Measurements from ENCODE around the gene NTN3.
"Not testable (repeated sequence)": the region's sequence is repeated elsewhere in the genome, so short reads cannot be mapped to it uniquely, and the experiment has no call there.

NTN3 gene

DNA sequence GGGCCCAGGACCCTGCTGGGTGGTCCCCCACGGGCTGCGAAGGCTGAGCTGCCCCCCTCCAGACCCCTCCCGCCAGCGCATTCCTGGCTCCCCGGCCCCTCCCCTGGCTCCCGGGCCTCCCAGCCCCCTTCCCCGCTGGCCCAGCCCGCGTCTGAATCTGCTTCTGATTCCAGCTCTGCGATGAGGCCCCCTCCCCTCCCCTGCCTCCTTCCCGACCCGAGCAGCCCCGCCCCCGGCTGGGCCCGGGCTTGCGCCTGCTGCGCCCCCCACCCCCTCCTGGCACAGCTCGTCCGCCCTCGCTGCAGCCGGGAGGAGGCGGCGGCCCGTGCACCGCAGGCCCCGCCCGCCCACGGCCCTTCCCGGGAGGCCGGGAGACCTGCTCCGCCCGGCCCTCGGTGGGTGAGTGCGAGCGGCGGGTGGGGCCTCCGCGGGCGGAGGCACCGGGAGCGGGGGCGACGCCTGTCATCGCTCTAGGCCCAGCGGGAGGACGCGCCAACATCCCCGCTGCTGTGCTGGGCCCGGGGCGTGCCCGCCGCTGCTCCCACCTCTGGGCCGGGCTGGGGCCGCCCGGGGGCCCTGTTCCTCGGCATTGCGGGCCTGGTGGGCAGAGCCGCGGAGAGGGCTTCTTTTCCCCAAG, at the start of gene NTN3:
Gene NTN3, plus strand, starts transcription at position 282 of the 637 bp plus-strand sequence. CDS start 405 bp downstream, outside the sequence.
- DNase-seq (ENCODE audit: low spot score), result no peak

DNA sequence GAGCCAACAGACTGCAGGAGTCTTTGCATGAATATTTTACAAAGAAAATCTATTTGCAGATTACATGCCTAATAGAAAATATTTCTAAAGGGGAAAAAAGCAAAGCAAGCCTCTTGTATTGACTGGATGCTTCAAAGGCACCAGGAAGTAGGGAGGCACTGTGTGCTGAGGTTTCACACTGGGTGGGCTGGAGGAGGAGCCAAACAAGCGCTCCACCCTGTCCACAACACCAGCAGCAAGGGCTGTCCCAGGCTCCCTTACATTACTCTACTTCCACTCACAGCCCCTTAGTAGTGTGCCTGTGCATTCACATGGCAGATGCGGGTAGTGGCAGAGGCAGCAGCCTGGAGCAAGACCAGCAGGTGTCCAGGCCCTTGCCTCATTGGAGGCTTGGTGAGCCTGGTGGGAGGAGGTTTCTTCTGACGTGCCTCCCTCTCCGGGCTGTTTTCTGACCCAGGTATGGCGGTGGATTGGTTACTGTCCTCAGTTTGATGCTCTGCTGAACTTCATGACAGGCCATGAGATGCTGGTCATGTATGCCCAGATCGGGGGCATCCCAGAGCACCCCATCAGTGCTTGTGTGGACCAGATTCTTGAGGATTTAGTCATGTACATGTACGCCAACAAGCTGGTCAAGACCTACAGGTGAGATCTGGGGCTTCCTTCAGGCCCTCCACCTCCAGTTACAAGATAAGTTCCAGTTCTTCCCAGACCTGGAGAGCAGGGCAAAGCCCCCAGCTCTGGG, 48.8 kb upstream of the NTN3 start:
- DNase-seq (ENCODE audit: low spot score), result no peak

DNA sequence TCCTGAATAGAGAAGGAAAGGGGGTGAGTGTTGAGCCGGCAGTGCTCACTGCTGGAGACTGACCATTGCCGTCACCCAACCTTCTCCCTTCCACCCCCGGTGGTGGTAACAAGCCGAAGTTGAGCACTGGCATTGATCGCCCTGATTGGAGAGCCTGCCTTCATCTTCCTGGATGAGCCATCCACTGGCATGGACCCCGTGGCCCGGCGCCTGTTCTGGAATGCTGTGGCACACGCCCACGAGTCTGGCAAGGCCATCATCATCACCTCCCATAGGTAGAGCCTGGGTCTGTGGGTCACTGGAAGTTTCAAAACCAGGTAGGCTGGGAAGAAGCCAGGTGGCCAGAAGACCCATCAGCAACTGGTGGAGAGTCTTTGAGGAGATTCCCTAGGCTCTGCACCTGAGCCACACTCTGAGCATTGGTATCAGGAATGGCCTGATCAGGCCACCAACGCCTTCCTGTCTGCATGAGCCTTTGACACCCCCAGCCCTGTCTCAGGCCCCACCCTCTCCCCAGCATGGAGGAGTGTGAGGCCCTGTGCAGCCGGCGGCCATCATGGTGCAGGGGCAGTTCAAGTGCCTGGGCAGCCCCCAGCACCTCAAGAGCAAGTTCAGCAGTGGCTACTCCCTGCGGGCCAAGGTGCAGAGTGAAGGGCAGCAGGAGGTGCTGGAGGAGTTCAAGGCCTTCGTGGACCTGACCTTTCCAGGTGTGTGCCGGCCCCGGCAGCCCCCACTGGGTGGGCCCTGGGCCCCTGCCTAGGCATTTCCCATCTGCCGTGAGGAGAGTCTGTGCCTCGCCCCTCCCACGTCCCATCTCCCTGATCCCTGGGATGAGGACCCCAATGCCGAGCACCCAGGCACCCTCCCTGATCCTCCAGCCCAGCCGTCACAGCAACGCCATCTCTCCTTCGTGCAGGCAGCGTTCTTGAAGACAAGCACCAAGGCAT, 46.8 kb upstream of the NTN3 start:
- no peak for DNase-seq (ENCODE audit: low spot score)

DNA sequence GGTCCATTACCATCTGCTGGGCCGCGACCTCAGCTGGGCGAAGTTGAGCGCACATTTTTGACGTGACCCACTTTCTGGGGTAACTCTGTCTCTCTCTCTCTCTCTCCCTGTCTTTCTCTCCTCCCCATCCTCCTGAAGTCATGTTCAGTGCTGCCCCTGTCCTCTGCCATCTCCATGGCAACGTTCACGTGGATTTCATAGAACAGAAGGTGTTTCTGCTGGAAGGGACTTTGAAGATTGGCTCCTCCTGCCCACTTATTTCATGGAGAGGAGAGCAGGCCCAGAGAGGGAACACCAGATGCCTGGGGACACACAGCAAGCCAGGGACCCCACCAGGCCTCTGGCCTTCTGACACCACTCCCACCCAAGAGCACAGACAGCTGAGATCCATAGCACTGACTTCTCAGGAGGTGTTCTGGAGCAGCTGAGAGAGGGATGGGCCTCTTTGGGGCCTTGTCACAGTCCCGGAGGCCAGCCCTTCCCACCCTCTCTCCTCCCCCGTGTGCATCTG, 46.0 kb upstream of the NTN3 start:
- DNase-seq (ENCODE audit: low spot score), result no peak

DNA sequence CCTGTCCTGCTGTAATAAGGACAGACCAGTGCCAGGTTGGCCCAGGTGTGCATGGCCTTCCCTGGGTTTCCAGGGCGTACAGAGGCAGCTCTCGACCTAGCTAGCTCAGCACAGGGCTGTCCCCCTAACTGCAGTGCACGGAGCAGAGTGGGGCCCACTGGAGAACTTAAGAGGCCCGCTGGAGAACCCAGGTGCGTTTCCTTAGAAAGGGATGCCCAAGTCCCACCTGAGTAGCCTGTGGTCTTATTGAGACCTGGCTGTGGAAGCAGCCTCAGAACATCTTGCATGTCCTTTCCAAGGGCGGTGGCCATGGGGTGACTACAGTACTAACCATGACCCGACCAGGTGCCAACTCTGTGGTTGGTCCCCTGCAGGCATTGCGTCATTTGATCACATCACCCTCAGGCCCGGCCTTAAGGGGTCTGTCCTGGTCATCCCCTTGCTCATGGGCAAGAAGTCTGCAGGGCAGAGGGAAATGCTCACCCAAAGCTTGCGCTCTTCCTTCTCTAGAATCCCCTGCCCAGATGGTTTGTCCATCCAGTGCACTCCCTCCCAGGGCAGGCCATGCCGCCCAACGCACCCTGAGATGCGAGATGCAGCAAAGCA, 45.2 kb upstream of the NTN3 start:
- no peak for DNase-seq (ENCODE audit: low spot score)

DNA sequence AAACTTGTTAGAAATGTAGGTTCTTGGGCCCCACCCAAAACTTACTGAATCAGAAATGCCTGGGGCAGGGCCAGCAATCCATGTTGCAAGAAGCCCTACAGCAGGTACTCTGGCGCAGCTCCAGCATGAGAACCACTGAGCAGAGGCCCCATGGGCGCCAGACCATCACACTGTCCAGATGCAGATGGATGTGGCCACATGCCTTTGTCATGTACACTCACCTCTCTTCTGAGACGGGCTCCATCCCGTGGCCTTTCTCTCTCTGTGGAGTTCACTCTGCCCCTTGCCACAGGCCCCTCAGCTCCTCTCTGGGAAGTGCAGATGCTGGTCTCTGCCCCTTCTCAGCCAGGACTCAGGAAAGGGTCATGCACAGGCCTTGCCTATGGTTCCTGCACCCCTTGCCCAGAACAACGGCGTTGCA, 44.1 kb upstream of the NTN3 start:
- no peak for DNase-seq (ENCODE audit: low spot score)

DNA sequence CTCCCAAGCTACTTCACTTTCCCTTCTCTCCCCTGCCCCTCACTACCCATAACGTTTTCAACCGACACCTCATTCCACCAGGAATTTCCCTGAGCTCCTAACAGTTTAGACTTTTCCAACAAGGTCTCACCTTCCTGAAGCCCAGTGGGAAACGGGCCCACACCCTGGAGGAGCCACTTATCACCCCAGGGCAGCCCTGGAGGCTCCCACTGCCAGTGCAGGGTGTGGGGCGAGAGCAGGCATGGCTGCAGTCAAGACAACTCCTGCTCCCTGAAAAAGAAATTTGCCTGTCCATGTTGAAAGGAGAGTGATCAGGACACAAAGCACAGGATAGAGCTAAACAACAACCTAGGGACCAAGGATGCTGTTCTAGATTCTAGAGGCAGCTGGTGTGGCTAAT, 43.6 kb upstream of the NTN3 start:
- no peak for DNase-seq (ENCODE audit: low spot score)

DNA sequence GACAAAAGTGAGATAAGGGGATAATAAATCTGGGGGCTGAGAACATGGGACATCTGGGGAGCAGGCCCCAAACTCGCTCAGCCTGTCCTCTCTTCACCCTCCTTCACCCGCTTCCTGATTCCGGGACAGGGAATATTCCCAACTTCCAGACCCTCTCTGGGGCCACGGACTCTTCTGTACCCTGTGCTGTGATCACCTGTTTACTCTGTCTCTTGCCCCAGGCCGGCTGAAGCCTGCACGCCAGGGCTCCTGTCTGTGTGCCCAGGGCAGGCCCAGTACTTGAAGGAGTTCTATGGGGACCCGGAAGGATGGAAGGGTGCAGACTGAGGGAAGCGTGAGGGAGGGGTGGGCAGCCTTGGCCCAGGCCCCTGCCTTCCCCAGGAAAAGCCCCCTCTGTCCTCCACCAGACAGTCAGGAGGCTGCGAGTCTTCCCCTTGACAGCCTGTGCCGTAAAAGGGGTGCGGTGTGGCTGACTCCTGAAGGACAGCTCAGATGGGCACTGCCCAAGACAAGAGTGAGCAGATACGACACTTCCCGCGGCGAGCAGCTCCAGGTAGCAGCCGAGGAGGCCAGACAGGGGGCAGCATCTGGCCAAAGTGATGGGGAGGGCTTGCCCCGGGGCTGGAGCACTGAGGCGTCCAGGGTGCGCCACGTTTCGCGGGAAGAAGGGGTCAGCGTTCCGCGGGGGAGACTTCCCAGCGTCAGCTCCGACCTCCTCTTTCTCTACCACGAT, 42.9 kb upstream of the NTN3 start:
- no peak for DNase-seq (ENCODE audit: low spot score)

DNA sequence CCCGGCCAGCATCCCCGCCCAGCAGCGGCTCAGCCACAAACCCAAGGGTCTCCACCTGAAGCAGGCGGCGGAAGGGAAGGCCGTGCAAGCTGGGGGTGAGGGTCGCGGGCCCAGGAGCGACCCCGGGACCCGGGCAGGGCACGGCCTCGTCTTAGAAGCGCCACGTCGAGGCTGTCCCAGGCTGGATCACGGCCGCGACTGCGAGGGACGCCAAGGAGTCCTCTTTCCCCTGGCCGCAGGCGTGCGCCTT, 42.4 kb upstream of the NTN3 start:
- no peak for DNase-seq (ENCODE audit: low spot score)

DNA sequence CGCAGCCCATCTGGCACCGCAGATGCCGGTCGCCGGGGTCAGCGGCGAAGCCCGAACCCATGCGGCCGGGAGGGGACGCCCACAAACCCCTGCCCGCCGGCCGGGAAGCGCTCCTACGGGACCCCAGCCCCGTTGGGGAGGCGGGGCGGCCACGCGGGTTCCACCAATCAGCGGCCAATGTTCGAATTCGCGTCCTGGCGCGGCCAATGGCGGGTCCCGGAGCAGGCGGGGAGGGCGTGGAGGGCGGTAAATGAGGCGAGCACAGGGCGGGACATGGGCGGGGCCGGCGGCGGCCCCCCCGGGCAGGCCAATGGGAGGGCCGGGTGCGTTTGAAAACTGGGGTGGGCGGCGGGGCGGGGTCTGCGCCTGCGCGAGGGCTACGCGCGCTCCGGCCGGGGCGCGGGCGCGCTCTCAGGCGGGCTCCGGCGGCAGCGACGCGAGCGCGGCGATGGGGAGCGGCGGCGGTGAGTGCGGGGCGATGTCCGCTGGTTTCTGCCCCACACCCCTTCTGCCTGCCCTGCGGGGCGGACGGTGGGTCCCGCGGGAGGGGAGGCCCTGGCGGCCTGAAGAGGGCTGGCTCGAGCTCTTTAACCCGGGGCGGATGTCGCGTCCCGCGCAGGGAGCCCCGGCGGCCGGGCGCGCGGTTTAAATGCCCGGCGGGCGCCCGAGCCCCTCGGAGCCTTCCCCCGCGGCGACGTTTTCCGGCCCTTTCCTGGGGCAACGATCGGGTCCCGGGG, 41.9 kb upstream of the NTN3 start, which contains the start of gene CCNF:
Gene CCNF, plus strand, starts transcription at position 414 of the 737 bp plus-strand sequence. Its CDS starts 35 bp downstream, at position 449.
- peak; percentile 99 for DNase-seq (ENCODE audit: low spot score)

DNA sequence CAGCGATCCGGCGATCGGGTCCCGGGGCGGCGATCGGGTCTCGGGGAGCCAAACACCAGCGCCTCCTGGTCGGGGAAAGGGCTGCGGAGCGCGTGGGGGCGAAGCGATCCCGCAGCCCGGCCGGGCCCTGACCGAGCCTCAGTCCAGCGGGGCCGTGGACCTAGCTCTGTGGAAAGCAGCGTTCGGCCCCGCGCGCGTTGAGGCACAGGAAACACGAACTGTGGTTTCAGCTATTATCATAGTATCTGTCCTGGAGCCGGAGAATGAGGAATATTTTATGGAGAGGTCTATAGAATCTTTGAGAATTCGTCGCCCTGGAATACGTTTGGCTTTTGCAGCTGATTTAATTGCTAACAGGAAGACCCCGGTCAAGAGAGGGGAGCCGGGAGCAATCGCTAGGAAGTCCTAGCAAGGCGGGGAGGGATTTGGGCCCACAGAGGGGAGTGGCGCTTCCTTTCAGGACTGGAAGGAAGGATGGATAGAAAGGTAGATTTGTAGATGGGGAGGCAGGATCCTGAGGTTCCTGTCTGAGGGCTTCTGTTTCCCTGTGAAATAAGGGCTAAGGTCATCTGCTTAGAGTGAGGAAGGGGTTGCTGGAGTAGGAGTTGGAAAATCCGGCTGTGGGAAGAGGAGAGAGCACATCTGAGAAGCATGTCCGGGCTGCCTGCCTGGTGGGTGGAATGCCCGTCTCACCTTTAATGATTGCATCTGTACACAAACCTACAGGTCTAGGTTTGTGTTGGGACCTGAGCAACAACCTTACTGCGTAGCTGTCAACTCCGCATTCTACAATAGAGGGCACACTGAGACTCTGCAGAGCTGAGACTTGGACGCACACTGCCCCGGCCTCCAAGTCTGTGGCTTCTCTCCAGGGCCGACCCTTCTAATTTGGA, 41.1 kb upstream of the NTN3 start:
- DNase-seq (ENCODE audit: low spot score), result peak; percentile 21

DNA sequence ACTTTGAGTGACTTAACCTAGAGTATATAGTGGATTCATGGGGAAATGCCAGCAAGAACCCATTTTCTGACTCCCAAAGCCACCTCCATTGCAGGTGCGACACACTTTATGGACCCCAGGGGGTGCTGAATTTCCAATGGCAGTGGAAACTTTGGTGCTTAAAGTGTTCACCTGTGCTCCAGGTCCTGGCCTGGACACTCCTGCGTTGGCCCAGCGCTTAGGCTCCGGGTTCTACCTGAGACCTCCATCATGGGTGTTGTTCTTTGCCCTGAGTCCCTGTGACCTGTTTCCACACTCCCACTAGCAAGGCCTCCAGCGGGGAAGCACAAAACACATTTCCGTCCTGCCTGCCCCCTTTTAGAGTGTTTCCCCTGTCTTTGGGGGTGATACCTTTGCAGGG, 38.8 kb upstream of the NTN3 start:
- DNase-seq (ENCODE audit: low spot score), result no peak

DNA sequence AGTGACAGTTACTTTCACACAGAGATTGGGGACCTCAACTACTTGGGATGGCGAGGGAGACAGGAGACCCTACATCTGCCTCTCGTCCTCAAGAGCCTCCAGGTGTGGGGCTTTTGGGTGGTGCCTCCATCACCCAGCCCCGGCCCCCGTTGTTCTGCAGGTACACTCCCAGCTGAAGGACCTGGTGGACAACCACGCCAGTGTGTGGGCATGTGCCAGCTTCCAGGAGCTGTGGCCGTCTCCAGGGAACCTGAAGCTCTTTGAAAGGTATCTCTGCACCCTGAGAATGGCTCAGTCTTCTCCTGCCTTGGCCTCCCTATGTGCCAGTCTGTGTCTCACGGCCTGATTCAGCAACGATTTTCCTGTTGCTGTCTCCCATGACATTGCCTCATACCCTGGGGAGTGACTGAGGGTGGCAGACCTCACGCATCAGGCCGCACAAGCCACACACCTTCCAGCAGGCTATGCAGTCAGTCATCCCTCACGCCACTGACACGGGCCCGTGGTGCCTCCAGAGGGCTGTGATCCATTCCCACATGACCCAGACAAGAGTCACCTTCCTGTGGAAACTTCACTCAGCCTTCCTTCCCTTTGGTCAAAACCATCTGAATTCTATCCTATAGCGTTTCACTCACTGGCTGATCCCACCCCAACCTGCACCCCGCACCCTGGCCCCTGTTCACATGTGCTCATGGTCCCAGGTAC, 38.1 kb upstream of the NTN3 start:
- DNase-seq (ENCODE audit: low spot score), result no peak

DNA sequence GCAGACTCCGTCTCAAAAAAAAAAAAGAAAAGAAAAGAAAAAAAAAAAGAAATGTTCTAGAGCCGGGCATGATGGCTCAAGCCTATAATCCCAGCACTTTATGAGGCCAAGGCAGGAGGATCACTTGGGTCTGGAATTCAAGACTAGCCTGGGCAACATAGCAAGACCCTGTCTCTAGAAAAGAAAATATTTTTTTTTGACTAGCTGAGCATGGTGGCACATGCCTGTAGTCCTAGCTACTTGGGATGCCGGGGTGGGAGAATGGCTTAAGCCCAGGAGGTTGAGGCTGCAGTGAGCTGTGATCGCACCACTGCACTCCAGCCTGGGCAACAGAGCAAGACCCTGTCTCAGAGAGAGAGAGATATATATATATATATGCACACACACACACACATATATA, 35.9 kb upstream of the NTN3 start:
- not testable (repeated sequence) for DNase-seq (ENCODE audit: low spot score)

DNA sequence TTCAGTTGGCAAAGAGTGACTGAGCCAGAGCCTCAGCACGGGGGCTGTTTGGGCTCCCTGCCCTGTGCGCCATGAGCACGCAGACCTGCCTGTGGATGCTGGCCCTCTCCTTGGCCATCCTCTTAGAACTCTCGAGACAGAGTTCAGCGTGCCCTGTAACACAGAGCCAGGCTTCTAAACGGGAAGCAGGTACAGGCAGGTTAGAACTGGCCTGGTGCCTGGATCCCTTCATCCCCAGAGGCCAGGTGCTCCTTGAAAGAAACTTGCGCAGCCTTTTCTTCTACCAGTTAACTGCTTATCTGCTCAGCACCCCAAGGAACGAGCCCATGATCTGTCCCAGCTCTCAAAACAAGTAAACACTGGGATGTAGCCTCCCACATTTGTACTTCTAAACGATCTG, 35.0 kb upstream of the NTN3 start:
- no peak for DNase-seq (ENCODE audit: low spot score)

DNA sequence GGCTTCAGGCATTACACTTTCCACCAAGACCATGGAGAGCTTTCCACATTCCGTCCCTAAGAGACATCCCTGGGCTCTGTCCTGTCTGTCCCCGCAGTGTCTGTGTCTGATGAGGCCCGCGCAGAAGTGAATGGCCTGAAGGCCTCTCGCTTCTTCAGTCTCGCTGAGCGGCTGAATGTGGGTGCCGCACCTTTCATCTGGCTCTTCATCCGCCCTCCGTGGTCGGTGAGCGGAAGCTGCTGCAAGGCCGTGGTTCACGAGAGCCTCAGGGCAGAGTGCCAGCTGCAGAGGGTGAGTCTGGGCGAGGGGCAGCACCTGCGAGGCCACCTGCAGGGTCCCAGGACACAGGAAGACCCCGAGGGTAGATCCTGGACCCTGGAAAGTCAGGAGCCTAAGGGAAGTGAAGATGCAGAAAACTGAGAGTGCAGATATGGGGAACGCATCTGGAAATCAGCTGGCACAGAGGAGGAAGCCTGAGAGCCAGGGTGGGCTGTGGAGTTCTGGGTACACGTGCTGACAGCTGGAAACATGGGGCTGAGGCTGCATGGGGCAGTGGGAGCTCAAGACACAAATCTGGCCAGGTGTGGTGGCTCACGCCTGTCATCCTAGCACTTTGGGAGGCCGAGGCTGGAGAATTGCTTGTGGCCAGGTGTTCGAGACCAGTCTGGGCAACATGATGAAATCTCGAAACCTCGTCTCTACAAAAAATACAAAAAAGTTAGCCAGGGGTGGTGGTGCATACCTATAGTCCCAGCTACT, 33.9 kb upstream of the NTN3 start:
- DNase-seq (ENCODE audit: low spot score), result no peak

DNA sequence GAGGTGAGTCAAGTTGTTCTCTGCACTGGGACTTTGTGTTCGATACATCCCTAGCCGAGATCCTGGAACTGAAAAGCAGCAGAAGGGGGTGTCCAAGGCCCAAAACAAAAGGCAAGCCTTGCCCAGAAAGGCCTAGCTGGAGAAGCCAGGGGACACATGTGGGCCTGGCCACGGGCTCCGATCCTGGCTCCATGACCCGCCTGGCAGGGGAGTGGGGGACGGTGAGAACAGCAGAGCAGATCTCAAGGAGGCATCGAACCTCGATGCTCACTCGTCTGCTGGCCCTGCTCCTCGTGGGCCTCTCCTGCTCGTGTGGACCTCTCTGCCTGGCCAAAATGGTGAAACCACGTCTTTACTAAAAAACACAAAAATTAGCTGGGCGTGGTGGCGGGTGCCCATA, 33.0 kb upstream of the NTN3 start:
- no peak for DNase-seq (ENCODE audit: low spot score)

DNA sequence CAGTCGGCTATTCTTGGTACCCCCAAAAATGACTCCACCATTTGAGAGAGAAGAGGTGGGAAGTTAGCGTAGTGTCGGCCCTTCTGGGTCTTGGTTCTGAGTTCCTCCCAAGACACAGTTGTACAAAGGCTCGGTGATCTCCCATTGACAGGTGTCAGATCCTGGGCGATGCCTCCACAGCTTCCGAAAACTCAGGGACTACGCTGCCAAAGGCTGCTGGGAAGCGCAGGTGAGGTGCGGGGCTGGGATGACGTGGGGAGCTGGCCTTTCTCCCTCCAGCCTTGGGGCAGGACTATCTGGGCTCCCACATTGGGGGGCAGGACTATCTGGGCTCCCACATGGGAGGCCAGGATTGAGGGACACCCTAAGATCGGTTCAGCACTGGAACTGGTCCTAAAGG, 31.5 kb upstream of the NTN3 start:
- DNase-seq (ENCODE audit: low spot score), result no peak
